Cerebellar cortex (tissue), 1 donor: Measurements from ENCODE around the gene PITRM1.
"Not testable (repeated sequence)": the region's sequence is repeated elsewhere in the genome, so short reads cannot be mapped to it uniquely, and the experiment has no call there.

Source experiments
- DNase-seq: peaks from one replicate; pipeline ENCODE4 v3.0.0-alpha.2; 2015; ENCODE audit warnings: low spot score

The PITRM1 gene

GRCh38 chr10:3172446-3173170 is at the start of gene PITRM1:
PITRM1 (minus strand) TSS chr10:3172782; CDS start chr10:3172772, 10 bp downstream.
- DNase-seq: peak; percentile 99

GRCh38 chr10:3222068-3222467 is 49.5 kb upstream of the PITRM1 start:
- DNase-seq: no peak

GRCh38 chr10:3221601-3222000 is 49.0 kb upstream of the PITRM1 start:
- DNase-seq: not testable (repeated sequence)

- DNase-seq: no peak
These were observed 48.3 kb upstream of the PITRM1 start for GRCh38 chr10:3220853-3221252.

GRCh38 chr10:3219021-3219628 is 46.5 kb upstream of the PITRM1 start:
- DNase-seq: not testable (repeated sequence)

GRCh38 chr10:3217853-3218252 is 45.3 kb upstream of the PITRM1 start:
- no peak for DNase-seq

GRCh38 chr10:3217301-3217700 is 44.7 kb upstream of the PITRM1 start:
- no peak for DNase-seq

- peak; percentile 10 for DNase-seq
These were observed 42.7 kb upstream of the PITRM1 start for GRCh38 chr10:3215153-3215775.

- no peak for DNase-seq
These were observed 41.4 kb upstream of the PITRM1 start for GRCh38 chr10:3213758-3214515.

GRCh38 chr10:3213208-3213607 is 40.6 kb upstream of the PITRM1 start:
- no peak for DNase-seq

GRCh38 chr10:3210251-3210877 is 37.8 kb upstream of the PITRM1 start:
- DNase-seq: no peak

GRCh38 chr10:3208481-3209406 is 36.2 kb upstream of the PITRM1 start:
- no peak for DNase-seq

GRCh38 chr10:3207351-3207750 is 34.8 kb upstream of the PITRM1 start:
- DNase-seq: no peak

GRCh38 chr10:3206511-3207157 is 34.1 kb upstream of the PITRM1 start:
- DNase-seq: no peak

- no peak for DNase-seq
These were observed 31.4 kb upstream of the PITRM1 start for GRCh38 chr10:3203972-3204371.

GRCh38 chr10:3203016-3203811 is 30.6 kb upstream of the PITRM1 start:
- no peak for DNase-seq

- no peak for DNase-seq
These were observed 29.2 kb upstream of the PITRM1 start for GRCh38 chr10:3201796-3202195.

GRCh38 chr10:3199488-3199887 is 26.9 kb upstream of the PITRM1 start:
- no peak for DNase-seq

GRCh38 chr10:3198900-3199299 is 26.3 kb upstream of the PITRM1 start:
- no peak for DNase-seq
